ENCODE measurements around the gene ARHGAP31.
"Not testable (repeated sequence)": the region's sequence is repeated elsewhere in the genome, so short reads cannot be mapped to it uniquely, and the experiment has no call there.

ARHGAP31 gene

GRCh38 chr3:119351581-119351980 is 57.4 kb downstream of the ARHGAP31 start:
- DNase-seq = no peak

GRCh38 chr3:119352034-119352609 is 57.9 kb downstream of the ARHGAP31 start:
- peak; percentile 69 to 86 (median 79) for DNase-seq

- peak; percentile 23 to 67 (median 63) for DNase-seq
Observed at GRCh38 chr3:119352863-119353527, 58.8 kb downstream of the ARHGAP31 start.

- not testable (repeated sequence) for DNase-seq
Observed at GRCh38 chr3:119355608-119356007, 61.4 kb downstream of the ARHGAP31 start.

GRCh38 chr3:119356646-119357045 is 62.5 kb downstream of the ARHGAP31 start:
- DNase-seq = no peak

- DNase-seq = no peak
Observed at GRCh38 chr3:119357190-119357589, 63.0 kb downstream of the ARHGAP31 start.

GRCh38 chr3:119359476-119360326 is 65.5 kb downstream of the ARHGAP31 start:
- DNase-seq = peak in 2 of 3 donors; percentile 15 to 35

- DNase-seq = no peak
Observed at GRCh38 chr3:119360736-119361462, 66.7 kb downstream of the ARHGAP31 start.

- DNase-seq = no peak
Observed at GRCh38 chr3:119362010-119362409, 67.8 kb downstream of the ARHGAP31 start.

GRCh38 chr3:119362940-119363725 is 69.0 kb downstream of the ARHGAP31 start:
- DNase-seq = no peak

GRCh38 chr3:119364401-119364800 is 70.2 kb downstream of the ARHGAP31 start:
- DNase-seq = no peak

GRCh38 chr3:119365418-119365817 is 71.2 kb downstream of the ARHGAP31 start:
- DNase-seq = no peak

- DNase-seq = no peak
Observed at GRCh38 chr3:119367000-119367399, 72.8 kb downstream of the ARHGAP31 start.

- DNase-seq = no peak
Observed at GRCh38 chr3:119368298-119368697, 74.1 kb downstream of the ARHGAP31 start.

GRCh38 chr3:119371786-119372185 is 77.6 kb downstream of the ARHGAP31 start:
- not testable (repeated sequence) for DNase-seq

GRCh38 chr3:119375106-119375505 is 80.9 kb downstream of the ARHGAP31 start:
- no peak for DNase-seq

- DNase-seq = no peak
Observed at GRCh38 chr3:119375510-119375909, 81.3 kb downstream of the ARHGAP31 start.

GRCh38 chr3:119376758-119377157 is 82.6 kb downstream of the ARHGAP31 start:
- DNase-seq = no peak

- DNase-seq = no peak
Observed at GRCh38 chr3:119378259-119378803, 84.1 kb downstream of the ARHGAP31 start.

- no peak for DNase-seq
Observed at GRCh38 chr3:119380697-119381096, 86.5 kb downstream of the ARHGAP31 start.

- DNase-seq = no peak
Observed at GRCh38 chr3:119382134-119382533, 88.0 kb downstream of the ARHGAP31 start.

GRCh38 chr3:119388577-119388976 is 94.4 kb downstream of the ARHGAP31 start:
- no peak for DNase-seq

Measured in suppressor macrophage treated with lipopolysaccharide for 1 hour (primary cell).